Mesenchymal stem cell (in vitro differentiated cells and primary cell): ENCODE data around the gene USH2A.

Experiments
- DNase-seq: peaks from one replicate; pipeline ENCODE4 v3.0.0-alpha.2; 2013
- H2AFZ ChIP-seq: one replicate; pipeline ENCODE4 v1.6.1; 2013; ENCODE audit warnings: low read depth, mild to moderate bottlenecking, control low read depth, inconsistent platforms, low read length, moderate library complexity
- H2AK5ac ChIP-seq: 2 replicates; pipeline ENCODE4 v1.6.1; 2013; ENCODE audit warnings: low read length, moderate library complexity, mild to moderate bottlenecking, inconsistent platforms; ENCODE audit not compliant: severe bottlenecking
- H2BK120ac ChIP-seq: one replicate; pipeline ENCODE4 v1.6.1; 2013; ENCODE audit warnings: low read depth, mild to moderate bottlenecking, inconsistent platforms, low read length, moderate library complexity
- H2BK12ac ChIP-seq, 2 experiments: one replicate each; pipeline ENCODE4 v1.6.1; 2013; ENCODE audit warnings: inconsistent platforms in 2 of 2, low read length in 2 of 2, mild to moderate bottlenecking in 2 of 2, moderate library complexity in 2 of 2, control low read depth in 1 of 2
- H2BK15ac ChIP-seq: one replicate; pipeline ENCODE4 v1.6.1; 2013; ENCODE audit warnings: mild to moderate bottlenecking, low read depth, inconsistent platforms; ENCODE audit not compliant: poor library complexity, severe bottlenecking
- H2BK5ac ChIP-seq: 2 replicates; pipeline ENCODE4 v1.6.1; 2013; ENCODE audit warnings: low read depth, mild to moderate bottlenecking, low read length, control low read depth, inconsistent platforms; ENCODE audit not compliant: poor library complexity, severe bottlenecking
- H3K14ac ChIP-seq, 2 experiments: one replicate each; pipeline ENCODE4 v1.6.1; 2013; ENCODE audit warnings: inconsistent platforms in 2 of 2, low read length in 2 of 2, control low read depth in 1 of 2, mild to moderate bottlenecking in 1 of 2, moderate library complexity in 1 of 2
- H3K18ac ChIP-seq, 2 experiments: one replicate each; pipeline ENCODE4 v1.6.1; 2013; ENCODE audit warnings: inconsistent platforms in 2 of 2, low read length in 2 of 2, control low read depth in 1 of 2, low read depth in 1 of 2, mild to moderate bottlenecking in 1 of 2
- H3K23ac ChIP-seq, 2 experiments: one replicate each; pipeline ENCODE4 v1.6.1; 2013; ENCODE audit warnings: inconsistent platforms in 2 of 2, low read length in 2 of 2, mild to moderate bottlenecking in 2 of 2, moderate library complexity in 2 of 2, control low read depth in 1 of 2
- H3K27ac ChIP-seq: 2 replicates; pipeline ENCODE4 v1.5.1; 2013; ENCODE audit warnings: mild to moderate bottlenecking, moderate library complexity, low read length, control low read depth, inconsistent platforms; ENCODE audit not compliant: poor library complexity, severe bottlenecking
- H3K27me3 ChIP-seq, 2 experiments: 2 replicates each; pipeline versions ENCODE4 v1.6.1 to v1.7.0; 2013; ENCODE audit warnings: low read length in 2 of 2, mild to moderate bottlenecking in 2 of 2, moderate library complexity in 2 of 2, control low read depth in 1 of 2, inconsistent platforms in 1 of 2; ENCODE audit not compliant: control insufficient read depth in 1 of 2, insufficient read depth in 1 of 2
- H3K36me3 ChIP-seq, 2 experiments: 2 replicates each; pipeline versions ENCODE4 v1.6.1 to v1.7.0; 2013; ENCODE audit warnings: low read length in 2 of 2, control low read depth in 1 of 2, inconsistent platforms in 1 of 2, low read depth in 1 of 2, mild to moderate bottlenecking in 1 of 2; ENCODE audit not compliant: insufficient read depth in 2 of 2, control insufficient read depth in 1 of 2
- H3K4ac ChIP-seq, 2 experiments: one replicate each; pipeline ENCODE4 v1.6.1; 2013; ENCODE audit warnings: inconsistent platforms in 2 of 2, low read length in 2 of 2, mild to moderate bottlenecking in 2 of 2, moderate library complexity in 2 of 2, control low read depth in 1 of 2, low read depth in 1 of 2
- H3K4me1 ChIP-seq: 2 replicates; pipeline ENCODE4 v1.6.1; 2013; ENCODE audit warnings: low read depth, low read length, control low read depth; ENCODE audit not compliant: control insufficient read depth, insufficient read depth
- H3K4me2 ChIP-seq: 2 replicates; pipeline ENCODE4 v1.6.1; 2013; ENCODE audit warnings: low read length, mild to moderate bottlenecking, inconsistent platforms; ENCODE audit not compliant: poor library complexity, severe bottlenecking
- H3K4me3 ChIP-seq, 2 experiments: 2 replicates each; pipeline versions ENCODE4 v1.5.1 to v1.7.0; 2013; ENCODE audit warnings: low read length in 2 of 2, mild to moderate bottlenecking in 2 of 2, control low read depth in 1 of 2, low read depth in 1 of 2; ENCODE audit not compliant: insufficient read depth in 1 of 2
- H3K79me1 ChIP-seq: replicated peaks from 2 replicates; pipeline ENCODE4 v1.6.1; 2013; ENCODE audit warnings: mild to moderate bottlenecking, control low read depth, low read length, inconsistent platforms; ENCODE audit not compliant: poor library complexity, severe bottlenecking
- H3K9ac ChIP-seq: 2 replicates; pipeline ENCODE4 v1.7.0; 2013; ENCODE audit warnings: mild to moderate bottlenecking, low read length, moderate library complexity
- H3K9me3 ChIP-seq: 2 replicates; pipeline ENCODE4 v1.7.0; 2013; ENCODE audit warnings: mild to moderate bottlenecking, low read length; ENCODE audit not compliant: control insufficient read depth
- H4K8ac ChIP-seq: one replicate; pipeline ENCODE4 v1.6.1; 2013; ENCODE audit warnings: inconsistent platforms, mild to moderate bottlenecking, low read length, moderate library complexity
- H4K91ac ChIP-seq: one replicate; pipeline ENCODE4 v1.6.1; 2013; ENCODE audit warnings: mild to moderate bottlenecking, low read length, inconsistent platforms
- WGBS: methylation state at CpG from one replicate; pipeline ENCODE4 v1.1.7; 2013; ENCODE audit warnings: mixed read lengths; 5-methylcytosine and 5-hydroxymethylcytosine counted together

The USH2A gene

GRCh38 chr1:215845234-215845891, 577.9 kb downstream of the USH2A start:
- Histone ChIP-seq H3K27ac (peak overlapping the region; percentile 40), H3K4me1 (peaks cover 3% of the 10 kb centered on the region), H3K9me3 (peaks cover 3% of the 10 kb centered on the region), H3K79me1 (no peaks in the 10 kb centered on the region), H3K36me3 (no peaks in the 10 kb centered on the region), H3K23ac (no peak overlapping the region), H3K4me3 (peak overlapping the region in 1 of 2 experiments; percentile 48), H3K18ac (no peak overlapping the region), H3K27me3 (no peaks in the 10 kb centered on the region), H4K8ac (no peak overlapping the region), H2BK120ac (no peak overlapping the region), H3K9ac (peak overlapping the region; percentile 78), H2BK5ac (no peak overlapping the region), H2AFZ (no peak overlapping the region), H3K4me2 (no peak overlapping the region), H2AK5ac (no peak overlapping the region), H2BK12ac (no peak overlapping the region), H4K91ac (no peak overlapping the region), H3K14ac (no peak overlapping the region), H2BK15ac (no peak overlapping the region), H3K4ac (no peak overlapping the region)
- peak; percentile 79 for DNase-seq
- WGBS, result 56% methylated on average over 4 of the region's 6 CpGs

- H4K91ac ChIP-seq, result no peak overlapping the region
- H3K4ac ChIP-seq, result no peak overlapping the region
- no peaks in the 10 kb centered on the region for H3K27me3 ChIP-seq
- no peak overlapping the region for H3K4me2 ChIP-seq
- H3K27ac ChIP-seq, result peak overlapping the region; percentile 40
- H2BK15ac ChIP-seq, result no peak overlapping the region
- peaks cover 3% of the 10 kb centered on the region for H3K9me3 ChIP-seq
- WGBS, result 20% methylated on average over 1 of the region's 2 CpGs
- no peak overlapping the region for H2BK120ac ChIP-seq
- peak overlapping the region in 1 of 2 experiments; percentile 28 for H3K4me3 ChIP-seq
- H2AFZ ChIP-seq, result no peak overlapping the region
- H3K4me1 ChIP-seq, result peaks cover 3% of the 10 kb centered on the region
- no peak overlapping the region for H4K8ac ChIP-seq
- no peak for DNase-seq
- H2BK12ac ChIP-seq, result no peak overlapping the region
- peak overlapping the region; percentile 78 for H3K9ac ChIP-seq
- no peaks in the 10 kb centered on the region for H3K36me3 ChIP-seq
- H3K14ac ChIP-seq, result no peak overlapping the region
- no peak overlapping the region for H2BK5ac ChIP-seq
- no peak overlapping the region for H3K23ac ChIP-seq
- no peak overlapping the region for H3K18ac ChIP-seq
- no peak overlapping the region for H2AK5ac ChIP-seq
- H3K79me1 ChIP-seq, result no peaks in the 10 kb centered on the region
These were observed 578.5 kb downstream of the USH2A start for GRCh38 chr1:215844777-215845176.

- H3K4me2 ChIP-seq, result no peak overlapping the region
- H4K8ac ChIP-seq, result no peak overlapping the region
- H2BK5ac ChIP-seq, result no peak overlapping the region
- no peak overlapping the region for H2BK15ac ChIP-seq
- no peak overlapping the region for H3K27ac ChIP-seq
- no peak overlapping the region for H2AK5ac ChIP-seq
- no peak overlapping the region for H3K18ac ChIP-seq
- H2AFZ ChIP-seq, result no peak overlapping the region
- no peak overlapping the region for H3K14ac ChIP-seq
- no peak overlapping the region for H2BK12ac ChIP-seq
- peaks cover 3% of the 10 kb centered on the region for H3K9me3 ChIP-seq
- H4K91ac ChIP-seq, result no peak overlapping the region
- H3K4me1 ChIP-seq, result peaks cover 3% of the 10 kb centered on the region
- no peaks in the 10 kb centered on the region for H3K79me1 ChIP-seq
- no peak overlapping the region for H3K4ac ChIP-seq
- no peaks in the 10 kb centered on the region for H3K27me3 ChIP-seq
- WGBS, result 88% methylated on average over 1 of the region's 4 CpGs
- no peaks in the 10 kb centered on the region for H3K36me3 ChIP-seq
- no peak overlapping the region for H3K23ac ChIP-seq
- DNase-seq, result no peak
- H3K9ac ChIP-seq, result no peak overlapping the region
- no peak overlapping the region for H2BK120ac ChIP-seq
- no peak overlapping the region for H3K4me3 ChIP-seq
These were observed 579.0 kb downstream of the USH2A start for GRCh38 chr1:215844266-215844665.

GRCh38 chr1:215842905-215843304, 580.3 kb downstream of the USH2A start:
- Histone ChIP-seq H3K36me3 (no peaks in the 10 kb centered on the region), H3K27ac (no peak overlapping the region), H2AK5ac (no peak overlapping the region), H2BK5ac (no peak overlapping the region), H3K4ac (no peak overlapping the region), H3K9me3 (peaks cover 3% of the 10 kb centered on the region), H3K9ac (no peak overlapping the region), H3K18ac (no peak overlapping the region), H3K27me3 (no peaks in the 10 kb centered on the region), H3K4me3 (no peak overlapping the region), H3K4me1 (peaks cover 3% of the 10 kb centered on the region), H3K23ac (no peak overlapping the region), H2BK15ac (no peak overlapping the region), H2AFZ (no peak overlapping the region), H3K4me2 (no peak overlapping the region), H4K91ac (no peak overlapping the region), H2BK12ac (no peak overlapping the region), H2BK120ac (no peak overlapping the region), H4K8ac (no peak overlapping the region), H3K14ac (no peak overlapping the region), H3K79me1 (no peaks in the 10 kb centered on the region)
- no peak for DNase-seq
- WGBS, result no CpG with 5 or more reads among the region's 3 CpGs
